HG03575 (cell line): ENCODE measurements around the gene PPARG.
"Not testable (repeated sequence)": the region's sequence is repeated elsewhere in the genome, so short reads cannot be mapped to it uniquely, and the experiment has no call there.

Source experiments
- ATAC-seq: cut with Tn5 transposase; IDR thresholded peaks from one replicate; pipeline ENCODE4 v1.9.1; 2021; ENCODE audit not compliant: unreplicated experiment, insufficient number of reproducible peaks, low FRiP score; ENCODE audit errors: extremely low read depth

PPARG gene

DNA sequence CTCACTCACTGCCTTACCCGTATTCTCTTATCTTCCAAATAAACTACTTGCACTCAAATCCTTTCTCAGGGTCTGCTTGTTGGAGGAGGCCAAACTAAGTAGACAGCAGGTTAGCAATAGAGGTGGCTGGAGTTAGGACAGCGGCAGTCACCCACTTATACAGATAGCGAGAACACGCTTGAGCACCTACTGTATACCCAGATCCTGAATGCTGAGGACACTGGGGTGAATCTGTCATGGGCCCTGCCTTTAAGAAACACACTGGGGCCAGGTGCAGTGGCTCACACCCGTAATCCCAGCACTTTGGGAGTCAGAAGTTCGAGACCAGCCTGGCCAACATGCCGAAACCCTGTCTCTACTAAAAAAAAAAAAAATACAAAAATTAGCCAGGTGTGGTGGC is 157.4 kb downstream of the PPARG start:
- ATAC-seq: no peak

DNA sequence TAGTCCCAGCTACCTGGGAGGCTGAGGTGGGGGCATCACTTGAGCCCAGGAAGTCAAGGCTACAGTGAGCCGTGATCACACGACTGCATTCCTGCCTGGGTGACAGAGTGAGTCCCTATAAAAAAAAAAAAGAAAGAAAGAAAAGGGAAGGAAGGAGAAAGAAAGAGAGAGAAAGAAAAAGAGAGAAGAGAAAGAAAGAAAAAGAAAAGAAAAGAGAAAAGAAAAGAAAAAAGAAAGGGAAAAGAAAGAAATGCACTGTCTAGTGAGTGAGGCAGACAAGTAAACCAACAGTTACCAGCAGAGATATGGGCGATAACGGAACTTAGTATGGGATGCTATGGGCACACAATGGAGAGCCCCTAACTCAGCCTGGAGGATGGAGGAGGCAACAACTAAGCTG is 158.2 kb downstream of the PPARG start:
- ATAC-seq: no peak

DNA sequence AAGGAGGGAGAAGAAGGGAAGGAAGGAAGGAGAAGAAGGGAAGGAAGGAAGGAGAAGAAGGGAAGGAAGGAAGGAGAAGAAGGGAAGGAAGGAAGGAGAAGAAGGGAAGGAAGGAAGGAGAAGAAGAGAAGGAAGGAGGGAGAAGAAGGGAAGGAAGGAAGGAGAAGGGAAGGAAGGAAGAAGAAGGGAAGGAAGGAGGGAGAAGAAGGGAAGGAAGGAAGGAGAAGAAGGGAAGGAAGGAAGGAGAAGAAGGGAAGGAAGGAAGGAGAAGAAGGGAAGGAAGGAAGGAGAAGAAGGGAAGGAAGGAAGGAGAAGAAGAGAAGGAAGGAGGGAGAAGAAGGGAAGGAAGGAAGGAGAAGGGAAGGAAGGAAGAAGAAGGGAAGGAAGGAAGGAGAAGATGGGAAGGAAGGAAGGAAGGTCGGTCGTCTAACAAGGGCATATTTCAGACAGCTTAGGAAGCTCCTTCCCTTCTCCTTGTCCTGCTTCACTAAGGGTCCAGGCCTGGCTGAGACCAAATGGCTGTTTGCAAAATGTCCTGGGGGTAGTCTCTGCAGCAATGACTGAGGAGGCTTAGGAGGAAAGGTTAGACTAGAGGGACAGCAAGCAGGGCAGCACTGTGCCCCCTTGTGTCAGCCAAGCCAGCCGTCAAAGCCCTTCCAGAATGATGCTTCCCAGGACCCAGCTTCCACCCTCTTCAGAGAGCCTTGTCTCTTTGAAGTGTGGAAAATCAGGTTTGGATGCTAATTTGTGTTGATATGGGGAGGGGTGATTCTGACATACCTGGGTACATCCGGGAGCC is 159.7 kb downstream of the PPARG start:
- not testable (repeated sequence) for ATAC-seq

DNA sequence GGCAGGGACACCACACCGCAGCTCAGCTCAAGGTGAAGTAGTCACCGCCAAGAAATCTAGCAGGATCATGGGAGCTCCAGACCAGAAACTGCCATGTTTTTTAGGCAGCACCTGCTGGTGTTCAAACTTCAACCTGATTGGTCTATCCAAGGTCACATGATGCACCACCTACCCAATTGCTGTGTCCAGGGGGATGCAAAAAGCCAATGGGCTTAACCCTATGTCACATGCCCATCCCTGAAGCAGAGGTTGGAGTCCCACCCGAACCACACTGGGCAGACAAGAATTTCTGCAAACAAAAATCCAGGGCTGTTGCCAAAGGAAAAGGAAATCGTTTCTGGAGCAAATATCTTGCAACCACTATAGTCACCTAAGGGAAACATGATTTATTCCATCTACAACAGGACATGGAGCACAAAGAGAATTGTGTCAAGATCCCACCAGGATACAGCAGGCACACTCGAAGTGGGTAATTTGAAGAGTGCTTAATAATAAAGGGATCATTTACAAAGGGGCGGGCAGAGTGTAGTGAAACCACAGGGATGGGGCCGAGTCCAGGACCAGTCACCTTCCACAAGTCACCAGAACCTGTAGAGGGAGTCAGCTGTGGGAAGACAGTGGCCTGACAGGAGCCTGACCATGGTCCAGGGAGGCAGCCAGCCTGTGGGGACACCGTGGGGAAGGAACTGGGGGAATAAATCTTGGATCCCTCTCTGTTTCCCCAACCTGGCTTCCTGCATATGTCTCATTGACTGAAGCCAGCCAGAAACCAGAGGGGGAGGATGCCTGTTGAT is 161.2 kb downstream of the PPARG start:
- no peak for ATAC-seq

DNA sequence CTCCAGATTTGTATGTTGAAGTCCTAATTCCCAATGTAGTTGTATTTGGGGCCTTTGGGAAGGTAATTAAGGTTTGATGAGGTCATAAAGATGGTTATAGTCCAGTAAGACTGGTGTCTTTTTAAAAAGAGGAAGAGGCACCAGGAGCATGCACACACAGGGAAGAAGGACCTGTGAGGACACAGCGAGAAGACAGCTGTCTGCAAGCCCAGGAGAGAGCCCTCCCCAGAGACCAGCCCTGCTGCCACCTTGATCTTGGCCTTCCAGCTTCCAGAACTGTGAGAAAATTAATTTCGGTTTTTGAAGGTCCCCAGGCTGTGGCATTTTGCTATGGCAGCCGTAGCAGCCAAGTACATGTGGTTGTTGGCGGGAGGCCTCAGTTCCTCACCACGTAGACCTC is 162.6 kb downstream of the PPARG start:
- ATAC-seq: no peak

DNA sequence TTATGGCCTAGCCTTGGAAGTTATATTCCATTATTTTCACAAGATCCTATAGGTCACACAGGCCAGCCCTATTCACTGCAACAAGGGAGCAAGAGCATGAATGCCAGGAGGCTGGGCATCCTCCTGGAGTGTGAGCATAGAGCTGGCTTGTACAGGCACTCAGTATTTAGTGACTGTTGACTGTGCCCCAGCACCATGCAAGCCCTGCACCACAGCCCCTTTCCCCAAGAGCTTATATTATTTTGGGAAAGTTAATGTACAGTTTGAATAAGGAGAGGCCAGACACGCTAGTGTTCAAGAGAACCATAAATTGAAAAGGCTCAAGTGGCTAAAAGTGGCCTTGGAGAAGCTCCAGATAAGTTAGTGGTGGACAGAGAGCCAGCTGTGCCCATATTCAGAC is 163.1 kb downstream of the PPARG start:
- no peak for ATAC-seq

DNA sequence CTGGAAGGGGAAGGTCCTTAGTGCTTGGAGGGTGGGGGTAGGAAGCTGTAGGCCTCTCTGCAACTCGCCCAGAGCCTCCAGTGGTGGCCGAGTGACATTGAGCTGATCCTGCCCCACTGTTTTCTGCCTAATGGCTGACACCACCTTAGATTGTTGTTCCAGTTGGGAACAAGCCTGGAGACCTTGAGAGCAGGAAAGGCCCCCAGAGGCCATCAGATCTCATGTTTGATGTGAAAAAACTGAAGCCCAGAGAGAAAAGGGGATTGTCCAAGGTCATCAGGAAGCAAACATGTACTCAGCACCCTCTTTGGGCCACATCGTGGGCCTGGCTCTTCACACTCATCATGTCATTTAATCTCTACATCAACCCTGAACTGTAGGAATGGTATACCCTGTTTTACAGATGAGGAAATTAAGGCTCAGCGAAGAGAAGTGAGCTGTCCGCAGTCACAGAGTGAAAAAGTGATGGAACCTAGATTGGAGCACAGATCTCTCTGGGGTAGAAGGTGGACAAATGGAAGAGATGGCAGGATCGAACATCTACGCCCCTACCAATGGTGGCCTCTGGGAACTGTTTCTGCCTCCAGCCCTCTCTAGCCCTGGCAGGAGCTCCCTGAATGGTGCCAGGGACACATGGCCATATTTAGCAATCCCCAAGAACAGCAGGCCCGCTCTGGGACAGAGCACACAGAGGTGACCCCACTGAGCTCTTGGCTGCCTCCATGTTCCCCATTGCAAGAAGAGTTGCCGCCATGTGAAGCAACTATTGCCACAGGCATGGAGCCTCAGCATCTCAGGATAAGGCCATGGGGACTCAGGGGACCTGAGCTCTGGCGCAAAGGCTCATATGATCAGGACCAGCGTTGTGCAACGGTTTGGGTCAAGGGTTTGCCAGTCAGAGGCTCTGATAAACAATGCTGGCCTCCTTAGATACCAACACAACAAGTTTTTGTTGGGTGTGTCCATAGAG is 163.8 kb downstream of the PPARG start:
- ATAC-seq: no peak

DNA sequence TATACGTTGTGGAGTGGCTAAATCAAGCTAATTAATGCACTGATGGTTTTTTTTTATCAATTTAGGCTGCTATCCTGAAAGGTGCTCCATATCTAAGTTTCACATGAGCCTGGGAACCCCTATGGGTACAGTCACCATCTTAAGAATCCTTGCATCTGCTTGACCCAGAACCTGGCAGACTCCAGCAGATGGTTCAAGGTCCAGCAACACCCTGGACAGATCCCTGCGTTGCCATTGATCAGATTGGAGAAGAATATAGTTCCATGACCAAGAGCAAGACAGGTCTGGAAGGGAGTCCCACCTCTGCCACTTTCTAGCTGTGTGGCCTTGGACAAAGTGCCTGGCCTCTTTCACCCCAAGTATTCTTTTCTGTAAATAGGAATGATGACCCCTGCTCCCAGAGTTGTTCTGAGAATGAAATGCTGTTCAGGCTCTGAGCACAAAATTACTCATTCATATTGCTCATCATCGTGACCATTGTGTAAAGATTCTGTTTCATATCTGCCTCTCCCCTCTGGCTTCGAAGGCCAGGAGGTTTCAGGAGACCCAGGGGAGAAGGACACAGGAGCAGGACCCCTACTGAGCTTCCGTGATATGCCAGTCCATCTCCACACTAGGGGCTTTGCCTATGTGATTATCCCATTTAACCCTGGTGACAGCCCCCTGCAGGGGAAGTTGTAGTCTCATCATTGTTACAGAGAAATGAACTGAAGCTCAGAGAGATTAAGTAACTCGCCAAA is 165.4 kb downstream of the PPARG start:
- no peak for ATAC-seq

DNA sequence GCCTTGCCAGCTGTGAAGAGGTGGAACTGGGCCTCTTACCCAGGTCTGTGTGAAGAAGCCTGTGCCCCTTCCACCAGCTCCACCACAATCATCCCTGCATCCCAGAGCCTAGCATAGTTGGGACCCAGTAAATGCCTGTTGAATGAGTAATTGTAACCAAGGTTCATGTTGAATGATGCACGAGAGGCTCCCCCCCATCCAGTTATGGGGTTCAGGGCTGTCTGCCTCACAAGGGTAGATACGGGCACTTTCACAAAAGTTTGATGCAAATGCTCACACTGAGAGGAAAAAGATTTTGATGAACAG is 165.9 kb downstream of the PPARG start:
- no peak for ATAC-seq

DNA sequence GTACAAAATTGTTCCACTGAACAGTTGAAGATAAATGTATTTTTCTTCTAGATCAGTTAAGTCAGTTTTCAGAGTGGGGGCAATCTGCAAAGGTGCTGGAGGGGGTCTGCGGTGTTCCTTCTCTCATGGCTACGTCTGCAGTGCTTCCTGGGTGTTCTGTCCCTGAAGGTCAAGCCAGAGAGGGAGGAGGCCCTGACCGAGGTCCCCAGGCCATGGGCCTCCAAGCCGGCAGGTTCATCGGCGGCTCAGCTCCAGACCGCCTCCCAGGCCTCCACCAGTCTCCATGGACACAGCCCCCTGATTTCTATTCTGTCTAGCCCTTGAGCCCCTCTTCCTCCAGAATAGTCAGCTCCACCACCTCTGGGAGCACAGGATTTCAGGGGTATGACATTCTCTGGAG is 166.9 kb downstream of the PPARG start:
- ATAC-seq: no peak

DNA sequence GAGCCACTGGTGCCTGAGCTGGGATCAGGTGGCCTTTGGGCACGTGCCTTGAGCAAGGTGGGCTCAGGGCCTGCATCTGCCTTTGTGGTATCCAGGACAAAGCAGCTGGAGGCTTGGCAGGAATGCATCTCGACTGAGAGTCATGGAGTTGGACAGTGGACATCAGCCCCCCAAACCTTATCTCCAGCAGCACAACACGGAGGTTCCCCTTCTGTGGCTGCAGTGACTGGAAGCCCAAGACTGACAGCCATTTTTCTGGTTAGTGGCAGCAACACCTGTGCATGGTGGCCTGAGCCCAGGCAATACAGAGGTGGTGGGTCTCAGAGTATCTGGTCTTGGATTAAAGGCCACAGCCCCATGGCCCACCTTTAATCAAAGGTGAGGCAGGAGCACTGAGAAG is 167.6 kb downstream of the PPARG start:
- ATAC-seq: no peak

DNA sequence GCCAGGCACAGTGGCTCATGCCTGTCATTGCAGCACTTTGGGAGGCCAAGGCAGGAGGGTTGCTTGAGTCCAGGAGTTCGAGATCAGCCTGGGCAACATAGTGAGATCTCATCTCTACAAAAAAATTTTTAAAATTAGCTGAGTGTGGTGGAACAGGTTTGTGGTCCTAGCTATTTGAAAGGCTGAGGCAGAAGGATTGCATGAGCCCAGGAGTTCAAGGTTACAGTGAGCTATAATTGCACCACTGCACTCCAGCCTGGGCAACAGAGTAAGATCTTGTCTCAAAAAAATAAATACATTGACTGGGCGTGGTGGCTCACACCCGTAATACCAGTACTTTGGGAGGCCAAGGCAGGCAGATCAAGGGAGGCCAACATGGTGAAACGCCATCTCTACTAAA is 168.5 kb downstream of the PPARG start:
- ATAC-seq: not testable (repeated sequence)

DNA sequence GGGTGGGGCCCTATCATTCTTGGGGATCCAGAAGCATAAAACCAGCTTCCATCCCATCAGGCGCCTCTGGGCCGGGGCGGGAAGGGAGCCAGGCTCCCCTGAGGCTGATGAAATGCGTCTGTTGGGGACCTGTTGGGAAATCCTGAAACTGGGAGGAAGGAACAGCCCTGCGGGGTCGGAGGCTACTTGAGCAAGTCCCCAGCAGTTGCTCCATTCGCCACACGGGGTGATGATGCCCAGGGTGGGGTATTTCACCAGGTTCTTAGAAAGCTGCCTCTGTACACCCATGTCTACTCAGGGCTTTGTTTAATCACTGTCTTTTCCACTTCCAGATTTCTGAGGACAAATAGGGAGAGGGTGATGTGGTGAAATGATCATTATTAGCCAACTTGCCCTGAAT is 170.0 kb downstream of the PPARG start:
- ATAC-seq: no peak

DNA sequence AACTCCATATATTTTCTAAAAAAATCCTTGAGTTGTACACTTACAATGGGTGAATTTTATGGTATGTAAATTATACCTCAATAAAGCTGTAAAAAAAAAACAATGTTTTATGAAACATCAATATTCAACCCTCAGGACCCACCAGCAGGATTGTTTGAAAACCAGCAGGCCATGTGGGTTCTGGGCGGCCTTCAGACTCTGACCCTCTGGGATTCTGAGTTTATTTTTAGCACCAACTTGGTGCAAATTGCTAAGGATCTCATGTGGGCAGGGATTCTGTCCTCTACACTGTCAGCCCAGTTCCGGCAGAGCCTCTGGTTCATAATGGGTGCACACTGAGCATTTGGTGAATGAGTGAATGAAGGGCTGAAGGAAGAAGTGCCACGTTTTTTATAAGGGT is 171.3 kb downstream of the PPARG start:
- no peak for ATAC-seq

DNA sequence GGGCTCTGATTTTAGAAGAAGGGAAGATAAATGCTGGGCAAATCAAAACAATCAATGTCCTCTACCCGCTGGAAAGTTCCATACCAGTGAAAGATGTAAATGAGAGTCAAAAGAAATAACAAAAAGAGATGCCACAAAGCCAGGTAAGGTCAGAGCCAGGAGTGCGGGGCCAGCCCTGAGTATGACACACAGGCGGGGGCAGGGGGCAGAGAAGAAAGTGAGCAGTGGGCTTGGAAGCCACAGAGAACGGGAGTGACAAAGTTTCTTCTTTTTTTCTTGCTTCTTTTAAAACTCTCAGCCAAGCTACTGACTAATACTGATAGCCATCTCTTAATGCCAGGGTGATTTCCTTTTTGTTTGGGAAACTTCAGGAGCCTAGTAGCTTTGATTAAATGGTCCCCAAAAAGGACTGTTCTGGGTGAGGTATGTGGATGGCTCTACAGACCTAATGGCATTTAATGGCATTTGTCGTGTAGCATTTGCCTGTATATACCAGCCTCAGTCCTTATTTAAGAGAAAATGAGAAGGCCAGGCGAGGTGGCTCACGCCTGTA is 172.3 kb downstream of the PPARG start:
- no peak for ATAC-seq

DNA sequence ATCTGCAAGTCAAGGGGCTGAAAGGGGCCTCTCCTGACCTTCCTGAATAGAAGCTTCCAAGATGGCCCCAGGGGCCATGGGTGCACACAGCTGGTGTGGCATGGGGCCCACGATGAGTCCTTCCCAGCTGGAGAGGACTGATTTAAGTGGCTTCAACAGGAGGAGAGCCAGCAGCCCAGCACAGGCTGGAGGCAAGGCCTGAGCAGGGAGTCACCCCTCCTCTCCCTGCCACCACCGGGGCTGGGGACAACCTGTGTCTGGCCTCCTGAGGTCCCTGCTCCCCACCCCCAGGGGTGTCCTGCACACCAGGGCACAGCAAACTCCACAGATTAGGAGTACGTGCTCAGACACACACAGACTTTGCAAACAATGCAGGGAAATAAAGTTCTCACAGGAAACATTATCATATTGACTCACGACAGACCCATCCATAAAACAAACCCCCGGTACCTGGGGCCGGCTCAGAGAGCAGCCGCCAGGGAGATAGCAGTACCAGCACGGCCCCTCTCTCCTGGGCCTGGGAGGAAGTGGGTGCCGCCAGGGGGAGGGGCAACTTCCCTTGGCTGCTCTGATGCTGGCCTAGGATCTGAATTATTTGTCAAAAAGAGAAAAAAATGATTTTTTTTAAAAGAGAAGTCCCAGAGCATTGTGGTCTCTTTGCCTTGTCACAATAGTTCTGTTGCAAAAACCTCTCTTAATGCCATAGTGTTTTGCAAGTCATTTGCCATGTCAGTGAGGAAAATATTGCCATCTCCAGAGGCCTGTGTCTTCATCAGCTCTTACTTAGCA is 173.5 kb downstream of the PPARG start:
- no peak for ATAC-seq

DNA sequence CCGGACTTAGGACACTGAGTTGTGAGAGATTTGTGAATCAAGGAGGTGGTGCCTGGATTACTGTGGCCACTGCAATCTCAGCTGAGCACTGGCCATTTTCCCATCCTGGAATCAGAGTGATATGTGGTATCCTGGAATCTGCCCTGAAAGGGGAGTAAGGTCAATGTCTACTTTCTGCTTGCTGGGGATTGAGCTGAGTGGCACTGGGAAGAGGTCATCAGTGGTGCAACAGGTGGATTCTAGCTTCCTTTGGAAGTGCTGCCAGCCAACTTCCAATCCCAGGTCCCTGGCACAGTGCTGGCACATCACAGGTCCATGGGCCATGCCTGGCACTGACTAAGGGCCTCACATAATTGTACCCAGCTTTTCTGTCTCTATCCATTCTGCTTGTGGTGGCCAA is 174.8 kb downstream of the PPARG start:
- no peak for ATAC-seq

DNA sequence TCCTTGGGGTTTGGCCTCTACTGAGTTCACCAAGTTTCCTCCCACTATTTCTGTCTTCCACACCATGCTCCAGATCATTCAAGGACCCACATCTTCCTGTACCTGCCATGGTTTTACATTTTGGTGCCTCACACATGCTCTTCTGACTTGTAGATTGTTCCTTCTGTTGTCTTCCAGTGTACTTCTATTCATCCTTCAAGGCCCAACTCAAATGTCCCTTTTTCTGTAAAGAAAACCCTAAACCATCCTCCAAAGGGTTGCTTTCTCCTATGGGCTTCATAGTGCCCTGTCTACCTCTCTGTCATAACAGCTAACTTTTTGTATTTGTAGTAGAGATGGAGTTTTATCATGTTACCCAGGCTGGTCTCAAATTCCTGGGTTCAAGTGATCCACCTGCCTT is 175.3 kb downstream of the PPARG start:
- ATAC-seq: no peak
